ENCODE data around the gene PLAU. TPM values are rescaled to one million over a fixed set of nuclear protein-coding genes. Genes with fewer than 3 reads are reported as not detected.
A peak's percentile ranks its signal among the peaks of the same experiment; 100 is the strongest.

The PLAU gene
- total RNA-seq, 1 donor from 2014 or later, result 7.6 TPM

- no peaks in the 10 kb centered on the region for H3K79me2 ChIP-seq (ENCODE audit: low read depth)
- H3K4me2 ChIP-seq, result no peak overlapping the region
- no peak overlapping the region for H3K9ac ChIP-seq
- Mint-ChIP-seq H3K9me3 (no peaks in the 10 kb centered on the region), H3K4me3 (no peak overlapping the region), H3K27ac (no peak overlapping the region), H3K36me3 (no peaks in the 10 kb centered on the region), H3K4me1 (no peaks in the 10 kb centered on the region), H3K27me3 (ENCODE audit: insufficient read depth, low read depth) (peaks cover 5% of the 10 kb centered on the region)
- no peaks in the 10 kb centered on the region for H3K9me3 ChIP-seq (ENCODE audit: low read depth)
- no peak overlapping the region for H2AFZ ChIP-seq (replicated peaks)
- no peaks in the 10 kb centered on the region for H3K27me3 ChIP-seq
- H3F3A ChIP-seq (ENCODE audit: low read depth), result no peaks in the 10 kb centered on the region
- no peak for TF ChIP-seq CTCF (IDR thresholded peaks at IDR 0.05)
- H3K27ac ChIP-seq, result no peak overlapping the region
- H3K4me3 ChIP-seq, result no peak overlapping the region
- no peaks in the 10 kb centered on the region for H3K36me3 ChIP-seq
- H4K20me1 ChIP-seq (ENCODE audit: low read depth), result no peaks in the 10 kb centered on the region
- DNase-seq (ENCODE audit: low spot score), result no peak
- no peaks in the 10 kb centered on the region for H3K4me1 ChIP-seq
These were observed 11.5 kb upstream of the PLAU start for GRCh38 chr10:73899423-73899822.

- no peaks in the 10 kb centered on the region for H3K79me2 ChIP-seq (ENCODE audit: low read depth)
- H4K20me1 ChIP-seq (ENCODE audit: low read depth), result no peaks in the 10 kb centered on the region
- H3K9ac ChIP-seq, result no peak overlapping the region
- H3F3A ChIP-seq (ENCODE audit: low read depth), result no peaks in the 10 kb centered on the region
- no peaks in the 10 kb centered on the region for H3K9me3 ChIP-seq (ENCODE audit: low read depth)
- no peaks in the 10 kb centered on the region for H3K36me3 ChIP-seq
- Mint-ChIP-seq H3K4me3 (no peak overlapping the region), H3K27me3 (ENCODE audit: insufficient read depth, low read depth) (peaks cover 5% of the 10 kb centered on the region), H3K9me3 (no peaks in the 10 kb centered on the region), H3K36me3 (no peaks in the 10 kb centered on the region), H3K27ac (peak overlapping the region; percentile 70), H3K4me1 (no peaks in the 10 kb centered on the region)
- H3K27me3 ChIP-seq, result no peaks in the 10 kb centered on the region
- no peaks in the 10 kb centered on the region for H3K4me1 ChIP-seq
- TF ChIP-seq CTCF (IDR thresholded peaks at IDR 0.05), result no peak
- TF ChIP-seq EZH2phosphoT487 (IDR thresholded peaks at IDR 0.05), result no peak
- TF ChIP-seq EZH2 (IDR thresholded peaks at IDR 0.05), result no peak
- no peak overlapping the region for H3K4me2 ChIP-seq
- H3K27ac ChIP-seq, result no peak overlapping the region
- no peak overlapping the region for H3K4me3 ChIP-seq
- no peak overlapping the region for H2AFZ ChIP-seq (replicated peaks)
- no peak for DNase-seq (ENCODE audit: low spot score)
These were observed 10.9 kb upstream of the PLAU start for GRCh38 chr10:73900064-73900463.

GRCh38 chr10:73901261-73901660 lies 9.7 kb upstream of the PLAU start:
- Histone ChIP-seq H3K4me1 (peaks cover under 1% of the 10 kb centered on the region), H3K9me3 (ENCODE audit: low read depth) (no peaks in the 10 kb centered on the region), H4K20me1 (ENCODE audit: low read depth) (no peaks in the 10 kb centered on the region), H3K4me3 (no peak overlapping the region), H3F3A (ENCODE audit: low read depth) (peaks cover 10% of the 10 kb centered on the region), H3K27me3 (no peaks in the 10 kb centered on the region), H3K9ac (no peak overlapping the region), H3K79me2 (ENCODE audit: low read depth) (no peaks in the 10 kb centered on the region), H3K4me2 (no peak overlapping the region), H3K27ac (no peak overlapping the region), H3K36me3 (no peaks in the 10 kb centered on the region), H2AFZ (replicated peaks) (no peak overlapping the region)
- Mint-ChIP-seq H3K4me3 (no peak overlapping the region), H3K4me1 (peaks cover 7% of the 10 kb centered on the region), H3K36me3 (no peaks in the 10 kb centered on the region), H3K27ac (no peak overlapping the region), H3K9me3 (no peaks in the 10 kb centered on the region), H3K27me3 (ENCODE audit: insufficient read depth, low read depth) (peaks cover 5% of the 10 kb centered on the region)
- TF ChIP-seq EZH2 (IDR thresholded peaks at IDR 0.05) (no peak), EZH2phosphoT487 (IDR thresholded peaks at IDR 0.05) (no peak), CTCF (IDR thresholded peaks at IDR 0.05) (no peak)
- DNase-seq (ENCODE audit: low spot score), result no peak

GRCh38 chr10:73902351-73902750 lies 8.6 kb upstream of the PLAU start:
- no peaks in the 10 kb centered on the region for H3K9me3 ChIP-seq (ENCODE audit: low read depth)
- Mint-ChIP-seq H3K4me1 (peaks cover 18% of the 10 kb centered on the region), H3K36me3 (no peaks in the 10 kb centered on the region), H3K27ac (no peak overlapping the region), H3K9me3 (no peaks in the 10 kb centered on the region), H3K27me3 (ENCODE audit: insufficient read depth, low read depth) (peaks cover 5% of the 10 kb centered on the region), H3K4me3 (no peak overlapping the region)
- H3K27ac ChIP-seq, result no peak overlapping the region
- H3K4me3 ChIP-seq, result no peak overlapping the region
- H3K27me3 ChIP-seq, result no peaks in the 10 kb centered on the region
- TF ChIP-seq EZH2phosphoT487 (IDR thresholded peaks at IDR 0.05) (no peak), CTCF (IDR thresholded peaks at IDR 0.05) (no peak), EZH2 (IDR thresholded peaks at IDR 0.05) (no peak)
- no peaks in the 10 kb centered on the region for H3K36me3 ChIP-seq
- no peak for DNase-seq (ENCODE audit: low spot score)
- no peaks in the 10 kb centered on the region for H3K79me2 ChIP-seq (ENCODE audit: low read depth)
- H3K4me2 ChIP-seq, result no peak overlapping the region
- no peaks in the 10 kb centered on the region for H4K20me1 ChIP-seq (ENCODE audit: low read depth)
- H3K9ac ChIP-seq, result no peak overlapping the region
- peaks cover 7% of the 10 kb centered on the region for H3K4me1 ChIP-seq
- H3F3A ChIP-seq (ENCODE audit: low read depth), result peaks cover 17% of the 10 kb centered on the region
- H2AFZ ChIP-seq (replicated peaks), result peak overlapping the region; percentile 70
